Glomerular endothelial cell (primary cell): Measurements from ENCODE around the gene SEMA4D. TPM values are rescaled to one million over a fixed set of nuclear protein-coding genes. Genes with fewer than 3 reads are reported as not detected.

Source experiments
- DNase-seq: peaks from one replicate; pipeline ENCODE4 v3.0.0-alpha.2; 2011; ENCODE audit warnings: low read depth, low spot score; ENCODE audit errors: extremely low read depth
- total RNA-seq: library from RNA; depleted of rRNA; stranded (reverse); fragments of >200 nt; gene quantifications from 2 replicates; pipeline ENCODE4 v1.2.3, GENCODE V29; 2015

The SEMA4D gene
- total RNA-seq, 1 donor from 2014 or later, result 5.6 TPM

GRCh38 chr9:89502038-89502601 is 4.2 kb upstream of the SEMA4D start:
- no peak for DNase-seq

DNA sequence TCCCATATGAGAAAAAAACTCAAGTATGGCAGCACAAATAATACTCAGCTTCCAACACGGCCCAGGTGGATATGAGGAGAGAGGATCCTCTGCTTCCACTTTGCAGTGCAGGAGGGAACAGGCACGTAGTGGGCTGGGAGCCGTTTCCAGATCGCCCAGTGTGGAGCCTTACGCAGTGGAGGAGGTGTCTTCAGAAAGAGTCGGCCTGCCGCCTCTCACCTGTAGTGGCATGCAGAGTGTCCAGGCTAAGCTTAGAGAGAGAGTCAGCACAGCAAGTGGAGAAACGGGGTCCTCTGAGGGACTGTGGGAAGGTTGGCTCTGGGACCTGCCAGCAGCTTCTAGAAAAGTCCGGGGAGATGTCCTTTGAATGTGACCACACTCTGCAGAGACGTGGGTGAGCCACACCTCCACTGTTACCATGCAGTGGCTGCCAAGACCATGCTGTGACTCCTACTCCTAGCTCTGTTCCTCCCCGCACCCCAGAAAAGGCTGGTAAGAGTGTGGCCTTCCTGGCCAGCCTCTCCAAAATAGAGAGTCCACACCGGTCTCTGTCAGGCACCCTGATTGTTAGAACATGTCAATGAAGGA is 3.5 kb upstream of the SEMA4D start:
- DNase-seq, result no peak

DNA sequence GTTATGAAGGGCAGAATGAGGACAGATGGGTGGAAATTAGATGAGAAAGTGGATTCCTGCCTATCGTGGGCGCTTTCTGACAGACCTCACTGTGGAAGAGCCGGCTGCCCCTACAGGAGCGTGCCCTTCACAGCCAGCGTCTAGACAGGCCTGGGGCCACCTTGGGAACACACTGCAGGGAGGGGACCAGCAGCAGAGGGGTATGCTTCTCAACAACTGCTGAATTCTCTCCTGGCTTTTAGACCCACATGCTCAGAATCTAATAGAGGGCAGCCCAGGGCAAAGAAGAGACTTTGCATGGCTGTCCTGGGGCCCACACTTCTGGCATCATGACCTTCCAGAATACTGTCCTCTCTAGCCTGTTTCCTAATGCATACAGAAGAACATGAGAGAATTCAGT is 2.1 kb upstream of the SEMA4D start:
- no peak for DNase-seq

DNA sequence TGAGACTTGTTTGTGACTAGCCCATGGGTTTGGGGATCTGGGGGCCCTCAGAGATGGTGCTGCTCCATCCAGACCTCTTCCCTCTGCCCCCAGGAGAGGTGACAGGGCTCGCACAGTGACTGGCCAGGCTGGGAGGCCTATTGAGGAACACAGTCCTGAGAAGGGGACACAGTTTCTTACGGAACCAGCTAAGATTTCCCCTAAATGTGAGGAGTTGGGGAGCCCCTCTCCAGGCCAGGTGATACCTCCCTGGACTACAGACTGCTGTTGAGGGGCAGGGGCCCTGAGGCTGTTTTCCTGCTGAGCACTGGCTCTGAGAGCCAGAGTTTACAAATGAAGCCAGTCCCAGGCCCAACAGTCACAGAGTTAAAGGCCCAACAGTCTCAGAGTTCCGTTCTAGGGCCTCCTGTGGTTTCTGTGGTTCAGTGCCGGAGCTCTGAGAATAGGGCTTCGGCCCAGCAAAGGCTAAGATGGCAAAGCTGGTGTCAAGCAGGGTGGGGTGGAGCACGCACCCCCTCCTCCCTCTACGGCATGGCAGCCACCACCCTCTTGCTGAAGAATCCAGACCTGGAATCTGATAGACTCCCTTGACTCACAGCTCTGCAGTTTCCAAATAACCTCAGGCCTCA is 1.1 kb upstream of the SEMA4D start:
- no peak for DNase-seq

DNA sequence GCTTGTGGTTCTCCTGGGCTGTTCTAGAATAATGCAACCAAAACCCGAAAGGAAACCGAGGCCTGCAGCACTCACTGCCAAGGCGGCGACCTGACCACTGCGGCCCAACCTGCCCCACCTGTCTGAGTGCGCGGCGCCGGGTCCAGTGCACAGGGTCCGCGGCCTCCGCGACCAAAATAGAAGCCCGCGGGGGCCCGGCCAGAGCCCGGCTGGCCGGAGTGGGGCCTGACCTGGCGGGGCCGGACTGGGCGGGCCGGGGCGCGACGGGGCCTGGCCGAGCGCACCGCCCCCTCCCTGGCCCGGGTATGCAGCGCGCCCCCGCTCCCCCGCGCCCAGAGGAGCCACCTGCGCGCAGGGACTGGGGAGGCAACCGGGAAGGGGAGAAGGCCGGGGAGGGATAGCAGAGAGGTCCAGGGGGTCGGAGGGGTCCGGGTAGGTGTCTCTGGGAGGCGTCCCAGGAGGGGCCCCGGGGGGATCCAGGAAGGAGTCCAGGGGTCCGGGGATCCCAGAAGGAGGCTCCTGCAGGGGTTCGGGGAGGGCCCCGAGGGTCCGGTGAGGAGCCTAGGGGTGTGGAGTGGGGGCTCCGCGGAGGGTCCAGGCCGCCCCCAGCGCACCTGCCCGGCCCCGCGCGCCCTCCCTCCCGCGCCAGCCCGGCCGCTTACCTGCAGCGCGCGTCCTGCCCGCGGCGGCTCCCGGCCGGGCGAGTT is 503 bp downstream of the SEMA4D start:
- DNase-seq, result no peak

DNA sequence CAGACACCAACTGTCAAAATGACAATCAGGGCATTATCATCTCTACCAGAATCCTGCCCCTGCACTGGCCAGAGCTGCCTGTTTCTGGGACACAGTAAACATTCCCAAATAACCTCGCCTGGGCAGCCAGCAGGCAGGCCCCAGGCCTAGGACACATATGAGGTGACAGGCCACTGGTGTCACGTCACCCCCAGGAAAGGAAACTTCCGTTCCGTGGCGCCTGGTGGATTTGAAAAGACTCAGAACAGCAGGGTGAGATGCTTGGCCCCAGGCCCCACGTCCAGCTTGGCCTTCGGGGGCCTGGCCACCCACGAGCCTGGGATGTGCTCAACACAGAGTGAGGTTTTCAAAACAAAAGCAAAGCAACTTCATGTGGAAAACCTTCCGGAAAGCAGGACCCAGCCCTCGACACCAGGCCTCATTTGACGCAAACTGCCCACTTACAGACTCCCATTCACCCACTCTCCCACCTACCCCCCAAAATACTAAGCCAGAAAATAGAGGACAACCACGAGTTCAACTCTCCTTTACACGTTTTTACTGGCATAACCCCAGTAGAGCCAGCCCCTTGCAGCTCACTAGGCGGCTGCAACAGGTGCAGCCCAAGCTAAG is 1.2 kb downstream of the SEMA4D start:
- DNase-seq, result no peak

DNA sequence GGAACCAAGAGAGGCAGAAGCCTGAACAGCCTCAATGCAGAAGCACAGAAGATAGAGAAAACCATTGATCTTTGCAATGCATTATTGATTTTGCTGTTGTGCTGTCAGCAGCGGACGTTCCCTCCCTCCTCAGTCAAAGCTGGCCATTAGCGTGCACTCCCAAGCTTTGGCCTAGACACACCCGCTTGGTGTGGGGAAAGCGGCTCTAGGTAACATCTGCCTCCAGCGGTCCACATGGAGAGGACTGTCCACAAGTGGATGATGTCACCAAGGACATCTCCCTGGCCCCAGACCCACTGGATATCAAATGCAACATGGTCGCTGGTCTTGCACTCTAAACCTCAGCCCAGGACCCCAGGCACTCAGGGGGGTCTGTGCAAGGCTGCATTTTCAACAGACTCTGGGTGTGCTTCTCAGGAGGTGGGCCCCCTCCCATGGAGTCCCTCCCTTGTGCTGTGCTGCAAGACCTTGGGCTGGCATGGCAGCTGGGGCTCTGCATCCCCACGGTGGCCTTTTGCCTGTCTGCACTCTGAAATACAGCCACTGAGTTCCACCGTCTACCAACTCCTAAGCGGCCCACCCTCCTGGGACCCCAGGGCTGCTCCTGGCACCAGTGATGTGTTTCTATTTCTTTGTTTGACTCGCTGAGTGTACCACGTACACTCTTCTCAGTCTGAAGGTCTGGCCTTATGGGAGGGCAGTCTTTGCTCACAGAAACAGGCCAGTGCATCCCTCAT is 1.9 kb downstream of the SEMA4D start:
- no peak for DNase-seq

GRCh38 chr9:89494199-89494598 is 3.7 kb downstream of the SEMA4D start:
- DNase-seq, result no peak

DNA sequence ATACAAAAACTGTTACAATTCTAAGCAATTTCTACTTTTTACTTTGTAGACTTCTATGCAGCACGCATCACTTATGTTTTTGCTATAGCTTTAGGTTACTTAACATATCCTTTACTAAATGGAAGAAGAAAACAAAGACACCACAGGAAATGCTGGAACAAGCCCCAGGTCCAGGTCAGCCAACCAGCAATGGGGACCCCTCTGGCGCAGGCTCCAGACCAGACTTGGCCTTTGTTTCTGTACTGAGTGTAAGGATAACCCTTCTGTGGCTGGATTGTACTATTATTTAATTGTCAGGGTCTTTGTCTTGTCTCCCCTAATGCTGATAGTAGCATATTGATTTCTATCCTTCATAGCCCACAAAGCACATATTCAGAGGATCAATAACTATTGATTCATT is 4.2 kb downstream of the SEMA4D start:
- DNase-seq, result no peak

DNA sequence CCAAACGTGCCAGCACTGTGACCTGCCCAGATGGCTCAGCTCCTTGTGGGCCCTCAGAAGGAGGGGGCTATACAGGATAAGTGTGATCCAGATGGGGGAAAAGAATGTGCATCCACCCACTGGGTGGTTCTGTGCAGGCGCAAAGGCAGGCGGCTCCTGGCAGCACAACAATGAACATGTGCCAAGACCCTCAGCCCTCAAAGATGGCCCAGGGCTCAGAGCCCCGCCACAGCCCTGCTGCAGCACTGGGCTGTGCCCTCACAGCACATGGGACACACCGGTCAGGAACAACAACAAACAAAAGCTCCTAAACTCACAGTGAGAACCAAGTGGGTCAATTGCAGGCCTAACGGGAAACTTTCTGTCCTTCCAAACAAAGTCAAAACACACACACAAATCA is 4.7 kb downstream of the SEMA4D start:
- DNase-seq, result no peak

DNA sequence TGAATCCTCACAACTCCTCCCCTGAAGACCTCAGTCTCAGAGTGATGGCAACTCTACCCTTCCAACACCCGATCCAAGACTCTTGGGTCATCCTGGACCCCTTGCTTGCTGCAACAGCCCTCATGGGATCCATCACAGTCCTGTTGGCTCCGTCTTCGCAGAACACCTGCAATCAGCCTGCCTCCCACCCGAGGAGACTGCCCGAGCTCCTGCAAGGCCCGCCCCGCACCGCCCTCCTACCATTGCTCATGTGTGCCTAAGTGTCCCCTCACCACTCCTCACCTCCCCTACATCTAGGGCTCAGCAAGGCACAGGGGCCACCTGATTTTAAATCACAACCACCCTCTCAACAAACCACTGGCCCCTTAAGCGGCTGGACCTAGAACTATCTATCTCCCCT is 5.3 kb downstream of the SEMA4D start:
- DNase-seq, result no peak

GRCh38 chr9:89491694-89492093 is 6.2 kb downstream of the SEMA4D start:
- no peak for DNase-seq

GRCh38 chr9:89489548-89490530 is 8.1 kb downstream of the SEMA4D start:
- DNase-seq, result no peak

DNA sequence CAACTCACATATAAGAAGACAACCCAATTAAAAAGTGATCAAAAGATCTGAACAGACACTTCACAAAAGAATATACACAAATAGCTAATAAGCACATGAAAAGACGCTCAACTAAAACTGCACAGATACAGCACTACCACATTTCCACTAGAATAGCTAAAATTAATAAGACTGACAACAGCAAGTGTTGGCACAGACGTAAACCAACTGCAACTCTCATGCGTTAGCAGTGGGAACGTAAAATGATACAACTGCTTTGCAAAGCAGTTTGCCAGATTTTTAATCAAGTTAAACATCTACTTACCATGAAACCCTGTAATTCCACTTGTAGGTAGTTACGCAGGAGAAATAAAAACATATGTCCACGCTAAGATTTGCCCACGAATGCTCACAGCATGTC is 9.0 kb downstream of the SEMA4D start:
- DNase-seq, result no peak

GRCh38 chr9:89488131-89488530 is 9.8 kb downstream of the SEMA4D start:
- no peak for DNase-seq

GRCh38 chr9:89486681-89487080 is 11.2 kb downstream of the SEMA4D start:
- no peak for DNase-seq

GRCh38 chr9:89484475-89485404 is 13.2 kb downstream of the SEMA4D start:
- no peak for DNase-seq

DNA sequence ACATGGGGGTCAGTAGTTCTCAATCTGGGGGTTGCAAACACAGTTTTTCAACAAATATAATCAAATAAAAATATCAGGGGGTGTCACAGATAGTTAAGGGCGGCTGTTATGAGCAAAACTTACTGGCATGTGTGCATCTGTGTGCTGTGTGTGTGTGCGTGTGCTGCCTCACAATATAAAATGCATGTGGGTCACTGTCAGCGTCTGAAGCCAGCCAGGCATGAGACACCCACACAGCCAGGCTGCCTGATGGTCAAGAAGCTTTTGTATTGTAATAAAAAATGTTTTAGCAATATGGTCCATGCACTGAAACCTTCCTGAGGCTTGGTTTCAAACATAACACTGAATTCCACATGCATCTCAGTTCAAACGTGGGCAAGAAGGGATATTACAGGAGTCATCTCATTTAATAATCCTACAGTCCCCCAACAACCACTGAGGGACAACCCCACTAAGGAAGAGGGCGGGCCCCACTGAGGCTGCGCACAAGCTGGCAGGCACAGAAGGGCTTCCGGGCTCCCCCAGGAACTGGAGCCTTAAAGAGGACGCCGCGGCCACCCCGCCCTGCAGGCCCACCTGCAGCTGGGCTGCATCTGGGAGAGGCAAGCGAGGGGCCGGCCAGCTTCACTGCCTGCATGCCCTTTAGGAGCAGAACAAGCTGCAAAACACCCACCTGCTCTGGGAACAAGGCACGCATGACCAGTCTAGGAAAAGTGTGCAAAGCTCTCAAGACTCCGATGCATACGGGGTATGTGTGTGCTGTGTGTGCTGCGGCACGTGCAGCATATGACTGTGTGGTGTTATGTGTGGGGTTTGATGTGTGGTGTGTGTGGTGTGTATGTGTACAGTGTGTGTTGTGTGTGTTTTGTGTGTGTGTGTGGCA is 14.1 kb downstream of the SEMA4D start:
- no peak for DNase-seq
